ENCODE data around the gene FILIP1.

DNA sequence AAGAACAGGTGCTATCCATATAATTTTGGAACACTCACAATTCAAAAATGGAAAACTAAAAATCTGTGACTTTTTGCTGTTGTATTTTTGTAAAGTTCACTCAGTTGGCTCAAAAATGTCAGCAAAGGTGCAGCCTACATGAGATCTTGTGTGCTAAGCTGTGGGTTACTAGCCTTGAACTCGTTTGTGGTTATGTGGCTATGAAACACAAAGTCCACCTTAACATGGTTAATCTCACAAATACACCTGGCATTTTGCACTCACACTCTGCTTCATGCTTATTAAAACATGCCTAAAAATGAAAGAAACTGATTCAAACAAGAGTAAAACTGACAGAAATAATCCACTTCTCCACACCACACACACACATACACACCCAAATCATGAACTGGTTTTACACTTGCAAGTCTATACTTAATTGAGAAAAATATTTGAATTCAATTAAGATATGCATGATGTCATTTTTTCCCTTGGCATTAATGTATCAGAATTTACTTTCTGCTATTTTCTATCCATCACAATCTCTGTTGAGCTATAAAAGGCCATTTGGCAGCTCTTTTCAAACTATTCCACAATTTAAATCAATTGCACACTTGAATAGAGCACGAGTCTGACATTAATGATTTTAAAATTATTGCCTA is 186.1 kb downstream of the FILIP1 start:
- TF ChIP-seq POLR2AphosphoS5 (IDR thresholded peaks at IDR 0.05) (no peak), POLR2A (IDR thresholded peaks at IDR 0.05; ENCODE audit: low read depth) (no peak), EP300 (IDR thresholded peaks at IDR 0.05) (no peak)
- TF ChIP-seq, protein P1, sequence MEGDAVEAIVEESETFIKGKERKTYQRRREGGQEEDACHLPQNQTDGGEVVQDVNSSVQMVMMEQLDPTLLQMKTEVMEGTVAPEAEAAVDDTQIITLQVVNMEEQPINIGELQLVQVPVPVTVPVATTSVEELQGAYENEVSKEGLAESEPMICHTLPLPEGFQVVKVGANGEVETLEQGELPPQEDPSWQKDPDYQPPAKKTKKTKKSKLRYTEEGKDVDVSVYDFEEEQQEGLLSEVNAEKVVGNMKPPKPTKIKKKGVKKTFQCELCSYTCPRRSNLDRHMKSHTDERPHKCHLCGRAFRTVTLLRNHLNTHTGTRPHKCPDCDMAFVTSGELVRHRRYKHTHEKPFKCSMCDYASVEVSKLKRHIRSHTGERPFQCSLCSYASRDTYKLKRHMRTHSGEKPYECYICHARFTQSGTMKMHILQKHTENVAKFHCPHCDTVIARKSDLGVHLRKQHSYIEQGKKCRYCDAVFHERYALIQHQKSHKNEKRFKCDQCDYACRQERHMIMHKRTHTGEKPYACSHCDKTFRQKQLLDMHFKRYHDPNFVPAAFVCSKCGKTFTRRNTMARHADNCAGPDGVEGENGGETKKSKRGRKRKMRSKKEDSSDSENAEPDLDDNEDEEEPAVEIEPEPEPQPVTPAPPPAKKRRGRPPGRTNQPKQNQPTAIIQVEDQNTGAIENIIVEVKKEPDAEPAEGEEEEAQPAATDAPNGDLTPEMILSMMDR (IDR thresholded peaks at IDR 0.05): no peak
